22Rv1 (cell line): Measurements from ENCODE around the gene TCF25.

Experiments
- H3K27ac ChIP-seq: fragments of 450-650 bp; 2 replicates; pipeline ENCODE4 v1.5.1; 2017
- CTCF ChIP-seq: fragments of 450-650 bp; IDR thresholded peaks from 2 replicates; pipeline ENCODE4 v1.5.1; 2017; ENCODE audit warnings: mild to moderate bottlenecking
- ZFX ChIP-seq: fragments of 450-650 bp; IDR thresholded peaks from 2 replicates; pipeline ENCODE4 v1.6.1; 2017; ENCODE audit warnings: antibody characterized with exemption, borderline replicate concordance

TCF25 gene

GRCh38 chr16:89862732-89863131, 10.7 kb upstream of the TCF25 start:
- no peak overlapping the region for H3K27ac ChIP-seq
- TF ChIP-seq CTCF (no peak), ZFX (no peak)

- no peak for TF ChIP-seq CTCF
- no peak for TF ChIP-seq ZFX
- peak overlapping the region; percentile 27; the same call in 1 of the 2 replicates for H3K27ac ChIP-seq
These were observed 9.5 kb upstream of the TCF25 start for GRCh38 chr16:89863741-89864526.

GRCh38 chr16:89864527-89864820, 8.9 kb upstream of the TCF25 start:
- TF ChIP-seq ZFX, result no peak
- no peak for TF ChIP-seq CTCF
- H3K27ac ChIP-seq, result peak overlapping the region; percentile 27; the same call in 1 of the 2 replicates

- H3K27ac ChIP-seq, result no peak overlapping the region
- TF ChIP-seq CTCF (no peak), ZFX (no peak)
These were observed 5.5 kb upstream of the TCF25 start for GRCh38 chr16:89867918-89868317.

- H3K27ac ChIP-seq, result no peak overlapping the region
- no peak for TF ChIP-seq ZFX
- no peak for TF ChIP-seq CTCF
These were observed 3.5 kb upstream of the TCF25 start for GRCh38 chr16:89869911-89870310.

GRCh38 chr16:89870440-89870839, 3.0 kb upstream of the TCF25 start:
- H3K27ac ChIP-seq, result no peak overlapping the region
- no peak for TF ChIP-seq CTCF
- TF ChIP-seq ZFX, result no peak

GRCh38 chr16:89871895-89872294, 1.5 kb upstream of the TCF25 start:
- TF ChIP-seq ZFX (no peak), CTCF (no peak)
- peak overlapping the region; percentile 99 for H3K27ac ChIP-seq
